Measurements from ENCODE around the gene PITRM1.

PITRM1 gene

GRCh38 chr10:3135006-3135405, 37.6 kb downstream of the PITRM1 start:
- DNase-seq: peak in 2 of 3 donors; percentile 5 to 10

GRCh38 chr10:3133948-3134347, 38.6 kb downstream of the PITRM1 start:
- no peak overlapping the region for H3K27ac ChIP-seq (ENCODE audit: insufficient read depth in 1 of 2, low read depth in 1 of 2, low read length in 2 of 2, poor library complexity in 1 of 2, severe bottlenecking in 2 of 2)
- CTCF ChIA-PET: interaction anchor here (1.5 kb wide), 1 partner anchor 13 kb away, joined by 3 read pairs; no protein-coding TSS in a partner anchor
- DNase-seq: no peak
- H3K9me3 ChIP-seq (ENCODE audit: control extremely low read depth in 1 of 5, control insufficient read depth in 4 of 5, insufficient read depth in 2 of 5, low read depth in 1 of 5, low read length in 4 of 5): no peaks in the 10 kb centered on the region
- H3K36me3 ChIP-seq (ENCODE audit: control insufficient read depth in 4 of 4, insufficient read depth in 4 of 4, low read length in 3 of 4): peaks cover 3 to 94% (median 81%) of the 10 kb centered on the region in 4 experiments
- POLR2A ChIA-PET: no interaction called here
- no peaks in the 10 kb centered on the region for H3K27me3 ChIP-seq (replicated peaks in 2 of 5; ENCODE audit: control insufficient read depth in 4 of 5, insufficient read depth in 5 of 5, low read length in 4 of 5)
- no peaks in the 10 kb centered on the region for H3K4me1 ChIP-seq (ENCODE audit: control extremely low read depth in 1 of 4, control insufficient read depth in 4 of 4, insufficient read depth in 4 of 4, low read length in 3 of 4)
- H3K4me3 ChIP-seq (ENCODE audit: control insufficient read depth in 1 of 7, extremely low read depth in 1 of 7, insufficient read depth in 4 of 7, low read depth in 2 of 7, low read length in 6 of 7): no peak overlapping the region
- 100% methylated on average over 2 of the region's 5 CpGs for WGBS (ENCODE audit: insufficient coverage)

More at GRCh38 chr10:3135006-3135405, 37.6 kb downstream of the PITRM1 start:
- no peaks in the 10 kb centered on the region for H3K27me3 ChIP-seq (replicated peaks in 2 of 5; ENCODE audit: control insufficient read depth in 4 of 5, insufficient read depth in 5 of 5, low read length in 4 of 5)
- H3K9me3 ChIP-seq (ENCODE audit: control extremely low read depth in 1 of 5, control insufficient read depth in 4 of 5, insufficient read depth in 2 of 5, low read depth in 1 of 5, low read length in 4 of 5): no peaks in the 10 kb centered on the region
- peaks cover 4 to 94% (median 83%) of the 10 kb centered on the region in 4 experiments for H3K36me3 ChIP-seq (ENCODE audit: control insufficient read depth in 4 of 4, insufficient read depth in 4 of 4, low read length in 3 of 4)
- CTCF ChIA-PET: no interaction called here
- WGBS (ENCODE audit: insufficient coverage): 100% methylated on average over 1 of the region's 3 CpGs
- POLR2A ChIA-PET: no interaction called here
- no peak overlapping the region for H3K27ac ChIP-seq (ENCODE audit: insufficient read depth in 1 of 2, low read depth in 1 of 2, low read length in 2 of 2, poor library complexity in 1 of 2, severe bottlenecking in 2 of 2)
- H3K4me3 ChIP-seq (ENCODE audit: control insufficient read depth in 1 of 7, extremely low read depth in 1 of 7, insufficient read depth in 4 of 7, low read depth in 2 of 7, low read length in 6 of 7): no peak overlapping the region
- H3K4me1 ChIP-seq (ENCODE audit: control extremely low read depth in 1 of 4, control insufficient read depth in 4 of 4, insufficient read depth in 4 of 4, low read length in 3 of 4): no peaks in the 10 kb centered on the region

DNA sequence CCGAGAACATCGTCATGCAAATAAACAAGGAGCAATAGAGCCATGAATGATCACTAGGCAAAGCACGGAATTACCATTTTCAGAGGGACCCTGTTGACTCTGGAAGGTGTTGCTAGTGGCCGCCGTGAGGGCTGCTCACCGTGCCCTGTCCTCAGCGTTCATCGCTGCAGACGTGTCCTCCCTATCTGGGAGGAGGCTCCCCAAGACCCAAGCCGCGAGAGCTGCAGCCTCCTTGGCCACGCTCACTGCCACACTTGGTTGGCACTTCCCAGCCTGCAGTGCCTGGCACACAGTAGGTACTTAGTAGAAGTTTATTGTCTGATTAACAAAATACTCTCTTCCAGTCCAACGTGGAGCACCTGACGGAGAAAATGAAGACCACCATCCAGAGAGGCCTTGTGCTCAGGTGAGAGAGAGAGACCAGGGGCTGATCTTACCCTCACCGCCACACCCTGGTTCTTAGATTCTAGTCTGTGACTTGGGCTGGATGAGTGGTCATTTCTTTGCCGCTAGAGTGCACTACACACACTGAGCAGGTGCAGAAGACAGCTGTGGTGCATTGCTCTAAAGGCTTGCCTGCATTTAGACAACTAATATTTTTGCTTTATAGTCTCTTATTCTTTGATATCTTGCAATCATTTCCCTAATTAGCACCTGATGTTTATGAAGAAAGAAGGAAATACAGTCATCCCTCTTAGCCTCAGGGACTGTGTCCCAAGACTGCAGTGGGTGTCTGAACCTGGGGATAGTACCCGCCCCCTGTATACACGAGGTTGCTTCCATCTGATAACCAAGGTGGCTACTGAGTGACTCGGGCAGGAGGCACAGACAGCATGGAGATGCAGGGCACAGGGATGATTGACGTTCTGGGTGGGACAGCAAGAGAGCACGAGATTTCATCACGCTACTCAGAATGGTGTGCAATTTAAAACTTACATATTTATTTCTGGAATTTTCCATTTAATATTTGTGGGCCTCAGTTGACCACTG, 40.3 kb downstream of the PITRM1 start:
- ChIA-PET CTCF (no interaction called here), POLR2A (no interaction called here)
- Histone ChIP-seq H3K27me3 (replicated peaks in 2 of 5; ENCODE audit: control insufficient read depth in 4 of 5, insufficient read depth in 5 of 5, low read length in 4 of 5) (no peaks in the 10 kb centered on the region), H3K36me3 (ENCODE audit: control insufficient read depth in 4 of 4, insufficient read depth in 4 of 4, low read length in 3 of 4) (peaks cover 3 to 93% (median 81%) of the 10 kb centered on the region in 4 experiments), H3K4me3 (ENCODE audit: control insufficient read depth in 1 of 7, extremely low read depth in 1 of 7, insufficient read depth in 4 of 7, low read depth in 2 of 7, low read length in 6 of 7) (no peak overlapping the region), H3K4me1 (ENCODE audit: control extremely low read depth in 1 of 4, control insufficient read depth in 4 of 4, insufficient read depth in 4 of 4, low read length in 3 of 4) (no peaks in the 10 kb centered on the region), H3K27ac (ENCODE audit: insufficient read depth in 1 of 2, low read depth in 1 of 2, low read length in 2 of 2, poor library complexity in 1 of 2, severe bottlenecking in 2 of 2) (no peak overlapping the region), H3K9me3 (ENCODE audit: control extremely low read depth in 1 of 5, control insufficient read depth in 4 of 5, insufficient read depth in 2 of 5, low read depth in 1 of 5, low read length in 4 of 5) (no peaks in the 10 kb centered on the region)
- no peak for DNase-seq
- WGBS (ENCODE audit: insufficient coverage): 95% methylated on average over 18 of the region's 22 CpGs

GRCh38 chr10:3131098-3131497, 41.5 kb downstream of the PITRM1 start:
- Histone ChIP-seq H3K36me3 (ENCODE audit: control insufficient read depth in 4 of 4, insufficient read depth in 4 of 4, low read length in 3 of 4) (peaks cover 3 to 93% (median 77%) of the 10 kb centered on the region in 4 experiments), H3K9me3 (ENCODE audit: control extremely low read depth in 1 of 5, control insufficient read depth in 4 of 5, insufficient read depth in 2 of 5, low read depth in 1 of 5, low read length in 4 of 5) (no peaks in the 10 kb centered on the region), H3K4me1 (ENCODE audit: control extremely low read depth in 1 of 4, control insufficient read depth in 4 of 4, insufficient read depth in 4 of 4, low read length in 3 of 4) (no peaks in the 10 kb centered on the region), H3K4me3 (ENCODE audit: control insufficient read depth in 1 of 7, extremely low read depth in 1 of 7, insufficient read depth in 4 of 7, low read depth in 2 of 7, low read length in 6 of 7) (no peak overlapping the region), H3K27ac (ENCODE audit: insufficient read depth in 1 of 2, low read depth in 1 of 2, low read length in 2 of 2, poor library complexity in 1 of 2, severe bottlenecking in 2 of 2) (no peak overlapping the region), H3K27me3 (replicated peaks in 2 of 5; ENCODE audit: control insufficient read depth in 4 of 5, insufficient read depth in 5 of 5, low read length in 4 of 5) (no peaks in the 10 kb centered on the region)
- no peak for DNase-seq
- ChIA-PET POLR2A (no interaction called here), CTCF (no interaction called here)
- 100% methylated on average over 1 of the region's 4 CpGs for WGBS (ENCODE audit: insufficient coverage)

DNA sequence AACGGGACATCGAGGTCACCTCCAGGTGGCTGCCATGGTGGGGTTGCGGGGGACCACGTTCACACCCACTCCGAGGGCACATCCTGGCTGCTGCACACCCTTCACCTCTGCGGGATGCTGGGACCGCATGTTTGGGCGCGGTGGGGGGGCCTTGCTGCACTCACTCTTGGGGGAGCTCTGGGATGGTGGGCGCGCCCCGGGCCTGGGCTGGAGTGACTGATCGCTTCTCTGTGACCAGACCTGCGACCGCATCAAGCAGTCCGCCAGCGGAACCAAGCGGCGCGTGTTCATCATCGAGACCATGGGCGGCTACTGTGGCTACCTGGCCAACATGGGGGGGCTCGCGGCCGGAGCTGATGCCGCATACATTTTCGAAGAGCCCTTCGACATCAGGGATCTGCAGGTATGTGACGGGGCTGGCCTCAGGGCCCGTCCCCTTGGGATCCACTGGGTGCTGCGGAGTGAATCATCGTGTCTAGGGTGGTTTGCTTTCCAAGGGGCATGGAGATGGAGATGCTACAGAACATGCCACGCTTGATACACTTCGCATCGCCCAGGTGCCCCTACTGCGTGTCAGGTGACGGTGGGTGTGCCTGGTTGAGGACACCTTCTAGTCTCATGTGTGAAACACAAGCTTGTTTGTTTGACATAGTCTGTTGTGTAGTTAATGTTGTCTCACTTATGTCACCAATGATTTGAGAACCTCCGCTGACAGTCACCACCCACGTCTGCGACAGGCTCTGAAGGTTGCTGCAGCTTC, 42.8 kb downstream of the PITRM1 start:
- no peaks in the 10 kb centered on the region for H3K4me1 ChIP-seq (ENCODE audit: control extremely low read depth in 1 of 4, control insufficient read depth in 4 of 4, insufficient read depth in 4 of 4, low read length in 3 of 4)
- no peak overlapping the region for H3K4me3 ChIP-seq (ENCODE audit: control insufficient read depth in 1 of 7, extremely low read depth in 1 of 7, insufficient read depth in 4 of 7, low read depth in 2 of 7, low read length in 6 of 7)
- H3K27ac ChIP-seq (ENCODE audit: insufficient read depth in 1 of 2, low read depth in 1 of 2, low read length in 2 of 2, poor library complexity in 1 of 2, severe bottlenecking in 2 of 2): no peak overlapping the region
- H3K36me3 ChIP-seq (ENCODE audit: control insufficient read depth in 4 of 4, insufficient read depth in 4 of 4, low read length in 3 of 4): peaks cover 0 to 93% (median 76%) of the 10 kb centered on the region in 4 experiments
- H3K27me3 ChIP-seq (replicated peaks in 2 of 5; ENCODE audit: control insufficient read depth in 4 of 5, insufficient read depth in 5 of 5, low read length in 4 of 5): no peaks in the 10 kb centered on the region
- ChIA-PET POLR2A (no interaction called here), CTCF (interaction anchor here (1.4 kb wide), 1 partner anchor 11 kb away, joined by 5 read pairs; no protein-coding TSS in a partner anchor)
- WGBS (ENCODE audit: insufficient coverage): 98% methylated on average over 39 of the region's 40 CpGs
- DNase-seq: no peak
- no peaks in the 10 kb centered on the region for H3K9me3 ChIP-seq (ENCODE audit: control extremely low read depth in 1 of 5, control insufficient read depth in 4 of 5, insufficient read depth in 2 of 5, low read depth in 1 of 5, low read length in 4 of 5)

- Histone ChIP-seq H3K36me3 (ENCODE audit: control insufficient read depth in 4 of 4, insufficient read depth in 4 of 4, low read length in 3 of 4) (peaks cover 2 to 93% (median 75%) of the 10 kb centered on the region in 4 experiments), H3K9me3 (ENCODE audit: control extremely low read depth in 1 of 5, control insufficient read depth in 4 of 5, insufficient read depth in 2 of 5, low read depth in 1 of 5, low read length in 4 of 5) (no peaks in the 10 kb centered on the region), H3K27me3 (replicated peaks in 2 of 5; ENCODE audit: control insufficient read depth in 4 of 5, insufficient read depth in 5 of 5, low read length in 4 of 5) (no peaks in the 10 kb centered on the region), H3K27ac (ENCODE audit: insufficient read depth in 1 of 2, low read depth in 1 of 2, low read length in 2 of 2, poor library complexity in 1 of 2, severe bottlenecking in 2 of 2) (no peak overlapping the region), H3K4me3 (ENCODE audit: control insufficient read depth in 1 of 7, extremely low read depth in 1 of 7, insufficient read depth in 4 of 7, low read depth in 2 of 7, low read length in 6 of 7) (no peak overlapping the region), H3K4me1 (ENCODE audit: control extremely low read depth in 1 of 4, control insufficient read depth in 4 of 4, insufficient read depth in 4 of 4, low read length in 3 of 4) (no peaks in the 10 kb centered on the region)
- ChIA-PET CTCF (interaction anchor here (1.4 kb wide), 1 partner anchor 9 kb away, joined by 5 read pairs; no protein-coding TSS in a partner anchor), POLR2A (interaction anchor here (0.5 kb wide), 1 partner anchor 215 kb away, joined by 5 read pairs; no protein-coding TSS in a partner anchor)
- no peak for DNase-seq
- WGBS (ENCODE audit: insufficient coverage): over 99% methylated on average over 23 of the region's 24 CpGs
Measured at GRCh38 chr10:3128379-3129130, 44.0 kb downstream of the PITRM1 start.

Measured in common myeloid progenitor, CD34-positive (primary cell).